GM21381 (cell line): ENCODE results near the gene ABHD4.
"Not testable (repeated sequence)": the region's sequence is repeated elsewhere in the genome, so short reads cannot be mapped to it uniquely, and the experiment has no call there.

ENCODE experiments used
- ATAC-seq: cut with Tn5 transposase; IDR thresholded peaks from one replicate; pipeline ENCODE4 v1.9.1; 2021; ENCODE audit warnings: mild to moderate bottlenecking, moderate library complexity; ENCODE audit not compliant: unreplicated experiment

Gene ABHD4

DNA sequence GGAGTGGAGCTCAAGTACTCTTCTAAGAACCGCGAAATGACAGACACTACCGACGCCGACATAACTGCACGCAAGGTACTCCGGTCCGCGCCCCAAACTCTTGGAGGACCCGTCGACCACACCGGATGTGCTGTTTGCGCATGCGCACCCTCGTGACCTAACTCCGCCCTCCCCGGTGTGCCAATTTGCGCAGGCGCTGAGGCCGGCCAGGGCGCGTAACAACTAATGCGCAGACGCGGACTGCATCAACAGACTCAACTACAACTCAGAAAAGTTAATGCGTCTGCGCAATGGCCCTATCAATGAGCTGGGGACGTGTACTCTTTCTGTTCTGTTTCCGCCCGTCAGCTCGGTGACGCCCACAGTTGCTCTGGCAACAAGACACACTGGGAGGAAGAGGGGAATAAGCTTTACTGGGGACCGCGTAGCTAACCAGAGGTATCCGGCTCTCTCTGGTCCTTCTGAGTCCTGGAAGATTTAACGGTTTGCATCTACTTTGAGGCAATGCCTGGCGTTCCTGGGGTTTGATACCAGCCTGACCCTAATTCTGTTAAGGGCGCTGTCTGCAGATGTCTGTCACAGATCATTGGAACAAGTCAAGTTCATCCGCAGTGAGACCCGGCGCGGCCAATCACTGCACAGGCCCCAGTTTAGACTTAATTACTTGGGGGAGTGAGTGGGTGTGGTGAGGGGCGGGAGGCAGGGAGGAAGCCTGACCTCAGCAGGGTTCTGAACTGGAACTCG, 8.8 kb upstream of the ABHD4 start, which contains the start of gene DAD1:
TSS of gene DAD1 (minus strand) at position 129 of the 744 bp plus-strand sequence. CDS start at position 62, 67 bp downstream.
- peak; percentile 88 for ATAC-seq

DNA sequence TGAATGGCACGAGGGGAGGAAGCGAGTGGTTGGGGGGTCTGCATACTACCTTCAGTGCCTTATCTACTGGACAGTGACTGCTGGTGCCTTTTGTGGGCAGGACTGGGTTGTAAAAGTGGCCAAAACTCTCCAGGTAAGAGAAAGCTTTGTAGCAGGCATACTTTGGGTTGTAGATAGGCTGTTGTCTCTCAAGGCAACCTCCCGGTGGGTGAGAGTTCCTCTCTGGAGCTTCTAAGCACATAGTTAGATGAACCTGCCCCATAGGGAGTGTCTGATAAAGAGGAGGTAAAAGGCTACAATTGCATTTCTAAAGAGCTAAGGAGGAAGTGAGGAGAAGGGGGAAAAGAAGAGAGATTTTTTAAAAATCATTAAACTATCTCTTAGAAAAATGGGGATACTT, 4.9 kb upstream of the ABHD4 start:
- ATAC-seq: no peak

DNA sequence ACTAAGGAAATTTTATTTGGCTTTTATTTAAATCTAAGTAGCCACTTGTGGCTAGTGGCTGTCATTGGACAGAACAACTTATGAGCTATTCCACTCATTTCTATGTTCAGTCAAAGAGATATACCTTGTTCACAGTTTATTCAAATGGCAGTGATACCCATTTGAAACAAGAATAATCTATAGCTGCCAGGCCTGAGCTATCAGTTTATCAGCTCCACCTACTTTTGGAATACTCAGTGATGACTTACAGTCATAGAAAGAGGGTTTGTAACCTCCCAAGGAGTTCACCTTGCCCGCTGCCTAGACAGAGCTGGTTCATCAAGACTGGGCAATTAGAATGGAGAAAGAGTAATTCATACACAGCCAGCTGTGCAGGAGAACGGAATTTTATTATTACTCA, 4.5 kb upstream of the ABHD4 start:
- ATAC-seq: no peak

DNA sequence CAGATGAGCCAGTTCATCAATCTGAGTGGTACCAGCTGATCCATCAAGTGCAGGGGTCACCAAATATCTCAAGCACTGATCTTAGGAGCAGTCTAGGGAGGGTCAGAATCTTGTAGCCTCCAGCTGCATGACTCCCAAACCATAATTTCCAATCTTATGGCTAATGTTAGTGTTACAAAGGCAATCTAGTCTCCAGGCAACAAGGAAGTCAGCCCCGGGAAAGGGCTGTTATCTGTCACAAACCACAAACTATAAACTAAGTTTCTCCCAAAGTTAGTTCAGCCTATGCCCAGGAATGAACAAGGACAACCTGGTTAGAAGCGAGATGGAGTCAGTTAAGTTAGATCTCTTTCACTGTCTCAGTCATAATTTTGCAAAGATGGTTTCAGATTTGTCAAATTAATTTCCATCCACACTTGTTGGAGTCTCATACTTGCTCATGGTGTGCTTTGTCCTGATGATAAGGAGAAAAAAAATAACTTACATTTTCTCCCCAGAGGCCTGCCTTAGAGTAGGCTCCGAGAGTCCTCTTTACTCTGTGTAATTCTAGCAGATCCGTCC, 3.9 kb upstream of the ABHD4 start:
- no peak for ATAC-seq

DNA sequence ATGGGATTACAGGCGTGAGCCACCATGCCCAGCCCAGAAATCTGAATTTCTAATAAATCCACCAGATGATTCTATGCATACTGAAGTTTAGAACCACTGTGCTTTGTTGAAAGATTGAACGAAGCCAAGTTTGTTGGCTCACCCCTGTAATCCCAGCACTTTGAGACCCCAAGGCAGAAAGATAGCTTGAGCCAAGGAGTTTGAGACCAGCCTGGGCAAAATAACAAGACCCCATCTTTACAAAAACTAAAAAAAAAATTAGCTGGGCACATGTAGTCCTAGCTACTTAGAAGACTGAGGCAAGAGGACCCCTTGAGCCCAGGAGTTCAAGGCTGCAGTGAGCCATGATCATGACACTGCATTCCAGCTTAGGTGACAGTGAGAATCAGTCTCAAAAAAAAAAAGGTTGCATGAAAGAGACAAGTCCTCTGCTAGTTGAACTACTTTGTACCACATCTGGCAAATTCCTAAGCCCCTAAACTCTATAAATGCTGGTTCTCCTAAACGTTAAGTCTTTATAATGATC, 1.7 kb upstream of the ABHD4 start:
- ATAC-seq: no peak

DNA sequence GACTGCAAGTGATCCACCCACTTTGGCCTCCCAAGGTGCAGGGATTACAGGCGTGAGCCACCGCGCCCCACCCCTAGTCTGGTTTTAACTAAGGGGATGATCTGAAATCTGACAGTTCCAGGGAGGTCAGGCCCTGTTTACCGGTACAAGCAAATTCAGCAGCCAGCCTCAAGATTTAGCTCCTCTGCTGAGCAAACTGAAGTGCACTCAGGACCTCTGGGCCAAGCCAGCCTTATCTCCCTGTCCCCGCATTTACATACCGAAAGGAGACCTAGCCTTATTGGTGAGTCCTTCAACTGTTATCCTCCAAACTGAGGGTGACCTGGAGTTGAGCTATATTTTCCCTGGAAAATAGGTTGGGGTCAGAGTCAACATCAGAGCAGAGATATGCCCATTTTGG, 835 bp upstream of the ABHD4 start:
- no peak for ATAC-seq

DNA sequence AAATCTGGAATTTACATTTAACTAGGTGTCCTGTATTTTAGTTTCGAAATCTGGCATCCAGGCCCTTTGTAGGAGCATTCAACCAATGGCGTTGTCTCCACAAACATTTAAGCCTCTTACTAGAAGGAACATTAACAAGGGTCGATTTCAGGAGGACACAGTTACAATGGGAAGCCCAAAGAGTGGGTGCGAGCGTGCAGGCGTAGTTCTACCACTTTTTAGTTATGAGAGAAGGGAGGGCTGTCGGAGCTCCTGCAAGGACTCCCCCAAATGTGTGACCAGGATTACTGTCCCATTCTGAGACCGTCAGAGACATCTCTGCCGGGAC, 365 bp upstream of the ABHD4 start:
- ATAC-seq: peak; percentile 22

DNA sequence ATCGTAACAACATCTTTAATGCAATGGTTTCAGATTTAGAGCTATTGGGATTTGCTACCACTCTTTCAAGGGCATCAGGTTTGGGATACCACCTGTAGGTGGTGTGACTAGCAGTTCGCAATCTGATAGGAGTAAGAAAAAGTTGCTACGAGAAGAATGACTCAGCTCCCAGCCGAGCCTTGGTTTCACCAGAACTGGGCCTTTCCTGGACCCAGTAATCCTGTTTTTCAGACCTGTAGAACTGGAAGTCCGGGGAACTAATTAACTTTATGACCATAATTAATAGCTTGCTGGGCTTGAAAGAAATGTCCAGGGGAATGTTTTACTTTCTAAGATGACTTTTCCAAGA, 770 bp downstream of the ABHD4 start:
- no peak for ATAC-seq

DNA sequence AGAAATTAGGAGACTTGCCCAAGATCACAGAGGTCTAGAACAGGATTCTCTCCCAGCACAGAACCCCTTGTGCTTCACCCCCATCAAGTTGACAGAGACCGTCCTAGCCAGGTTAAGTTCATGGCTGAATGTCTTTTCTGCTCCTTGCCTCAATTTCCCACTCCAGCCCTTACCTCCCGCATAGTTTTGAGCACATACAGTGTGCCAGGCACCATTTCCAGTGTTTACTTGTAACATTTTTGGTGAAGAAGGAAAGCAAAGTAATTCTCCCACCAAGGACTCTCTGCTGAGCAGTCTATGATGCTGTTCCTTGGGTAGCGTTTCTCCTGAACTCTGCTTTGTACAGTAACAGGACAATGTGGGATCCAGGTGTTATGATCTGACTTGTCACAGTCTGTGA, 1.2 kb downstream of the ABHD4 start:
- ATAC-seq: no peak

DNA sequence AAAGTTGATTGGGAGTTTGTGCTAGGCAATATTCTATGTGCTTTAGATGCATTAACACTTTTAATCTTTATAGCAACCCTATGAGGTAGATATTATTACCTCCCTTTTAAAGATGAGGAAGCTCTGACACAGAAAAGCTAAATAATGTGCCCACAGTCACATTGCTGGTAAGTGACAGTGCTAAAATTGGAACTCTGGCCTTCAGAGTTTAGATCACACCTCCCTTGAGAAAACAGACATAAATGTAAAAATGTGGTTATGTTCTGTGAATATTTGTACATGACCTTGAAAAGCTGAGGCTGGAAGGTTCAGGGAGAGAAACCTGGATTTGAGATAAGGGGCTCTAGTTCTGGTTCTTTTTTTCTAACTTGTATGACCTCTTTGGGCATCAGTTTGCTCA, 1.9 kb downstream of the ABHD4 start:
- ATAC-seq: no peak

DNA sequence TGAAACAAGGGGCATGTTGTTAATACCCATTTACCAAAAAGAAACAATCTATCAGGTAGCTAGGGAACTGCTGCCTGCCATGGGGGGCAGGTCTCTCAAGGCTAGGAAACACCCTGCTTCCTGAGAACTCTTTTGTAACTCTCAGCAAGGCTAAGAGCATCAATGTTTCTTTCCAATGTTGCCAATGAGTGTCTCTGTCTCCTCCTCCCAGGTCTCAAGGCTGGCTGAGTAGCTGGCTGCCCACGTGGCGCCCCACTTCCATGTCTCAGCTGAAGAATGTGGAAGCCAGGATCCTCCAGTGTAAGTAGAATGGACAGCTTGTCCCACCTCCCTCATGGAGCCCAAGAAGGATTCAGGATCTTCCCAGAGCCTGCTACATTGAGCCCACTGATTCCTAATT, 3.4 kb downstream of the ABHD4 start:
- no peak for ATAC-seq

DNA sequence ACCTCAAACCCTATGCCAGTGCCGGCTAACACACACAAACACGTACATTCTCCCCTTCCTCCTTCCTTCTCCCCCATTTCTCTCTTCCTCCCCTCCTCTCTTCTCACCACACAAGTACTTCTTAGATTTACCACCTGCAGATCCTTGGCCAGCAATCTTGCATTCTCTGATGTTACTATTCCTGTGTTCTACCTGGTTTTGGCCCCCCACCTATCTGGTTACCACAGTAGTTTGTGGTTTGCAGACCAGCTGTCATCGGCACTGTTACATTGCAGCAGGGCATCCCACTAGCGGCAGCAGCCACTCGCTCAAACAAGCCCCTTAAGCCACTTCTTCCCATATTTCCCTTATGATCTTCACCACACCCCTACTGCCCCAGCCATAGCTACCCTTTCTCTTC, 3.9 kb downstream of the ABHD4 start:
- no peak for ATAC-seq

DNA sequence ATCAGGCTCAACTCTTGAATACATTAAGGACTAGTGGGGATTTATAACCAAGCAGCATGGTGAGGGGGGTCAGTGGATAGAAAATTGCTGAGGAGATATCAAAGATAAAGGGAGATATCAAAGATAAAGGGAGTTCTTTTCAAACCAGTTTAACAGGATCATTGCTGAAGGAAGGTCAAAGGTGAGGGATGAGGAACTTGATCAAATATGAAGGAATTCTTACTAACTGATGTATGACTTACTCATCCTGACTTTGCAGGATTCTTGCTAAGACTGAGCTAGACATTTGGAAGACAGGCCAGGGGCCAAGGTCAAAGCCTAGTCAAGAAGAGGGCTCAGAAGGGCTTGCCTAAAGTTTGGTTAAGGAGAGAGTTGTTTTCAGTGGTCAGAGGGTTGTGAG, 4.8 kb downstream of the ABHD4 start:
- ATAC-seq: no peak

DNA sequence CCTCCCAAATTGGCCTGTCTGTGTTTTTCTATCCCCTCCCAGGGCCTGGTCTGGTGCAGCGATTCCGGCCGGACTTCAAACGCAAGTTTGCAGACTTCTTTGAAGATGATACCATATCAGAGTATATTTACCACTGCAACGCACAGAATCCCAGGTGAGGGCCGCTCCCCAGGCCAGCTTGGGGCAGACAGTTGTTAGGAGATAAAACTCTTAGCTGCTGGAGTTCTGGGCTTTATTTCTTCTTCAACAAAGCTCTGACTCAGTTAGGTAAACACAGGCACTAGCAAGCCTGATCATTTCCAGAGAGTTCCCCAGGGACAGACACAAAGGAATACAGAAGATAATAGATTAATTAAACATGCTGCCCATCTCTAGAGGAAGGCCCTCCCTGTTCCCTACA, 8.3 kb downstream of the ABHD4 start:
- ATAC-seq: no peak

DNA sequence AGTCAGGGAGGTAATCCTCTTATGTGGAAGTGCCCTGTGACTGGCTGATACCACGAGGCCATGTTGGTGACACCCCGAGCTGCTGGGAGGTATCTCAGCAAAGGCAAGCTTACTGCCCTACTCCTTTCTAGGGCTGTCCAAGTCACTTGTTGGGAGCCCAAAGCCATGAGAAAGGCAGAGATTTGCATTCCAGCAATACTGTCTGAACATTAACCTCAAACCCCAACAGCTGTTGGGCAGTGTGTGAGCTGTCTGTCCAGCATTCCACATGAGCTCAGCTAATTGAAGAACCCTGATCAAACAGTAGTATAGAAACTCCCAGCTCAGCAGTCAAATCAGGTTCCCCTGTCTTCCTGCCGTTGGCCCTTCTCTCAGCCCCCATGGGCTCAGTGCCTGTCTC, 9.2 kb downstream of the ABHD4 start:
- no peak for ATAC-seq

DNA sequence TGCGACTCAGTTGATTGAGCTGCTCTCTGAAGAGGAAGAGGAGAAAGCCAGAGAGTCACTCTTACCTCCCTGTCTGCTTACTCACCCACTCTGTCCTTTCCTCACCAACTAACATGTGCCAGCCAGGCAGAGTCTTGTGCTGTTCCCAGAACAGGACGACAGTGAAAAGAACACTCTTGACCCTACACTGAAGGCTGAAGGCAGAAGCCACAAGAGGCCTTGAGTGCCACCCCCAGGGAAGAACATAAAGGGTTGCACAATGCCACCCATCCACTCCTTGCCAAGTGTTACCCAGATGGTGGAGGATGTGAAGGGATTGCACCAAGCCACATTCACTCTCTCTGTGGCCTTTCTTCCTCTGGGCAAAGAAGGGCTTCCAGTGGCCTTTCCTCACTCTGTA, 12.8 kb downstream of the ABHD4 start:
- no peak for ATAC-seq

DNA sequence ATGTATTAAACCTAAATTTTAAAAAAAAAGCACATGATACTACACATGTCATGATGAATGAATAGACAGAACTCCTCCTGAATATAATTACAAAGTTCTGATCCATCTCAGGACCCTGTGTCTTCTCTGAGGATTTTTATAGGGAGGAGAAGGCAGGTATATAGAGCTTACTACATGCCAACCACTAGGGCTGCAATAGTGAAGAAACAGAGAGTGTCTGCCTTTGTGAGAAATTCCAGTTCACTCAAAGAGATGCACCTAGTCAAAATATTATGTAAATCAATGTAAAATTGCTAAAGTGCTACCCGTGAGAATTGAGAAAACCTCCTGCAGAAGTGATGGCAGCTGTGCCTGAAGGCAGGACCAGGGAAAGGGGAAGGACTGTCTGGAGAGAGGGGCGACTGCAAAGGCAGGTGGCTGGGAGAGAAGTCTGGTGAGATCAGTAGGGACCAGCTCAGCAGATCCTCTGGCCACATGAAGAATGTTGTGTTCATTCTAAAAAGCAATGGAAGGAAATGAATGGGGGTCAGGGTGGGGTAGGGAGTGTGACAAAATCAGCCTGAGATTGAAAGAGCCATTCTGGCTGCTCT, 15.1 kb downstream of the ABHD4 start:
- no peak for ATAC-seq

DNA sequence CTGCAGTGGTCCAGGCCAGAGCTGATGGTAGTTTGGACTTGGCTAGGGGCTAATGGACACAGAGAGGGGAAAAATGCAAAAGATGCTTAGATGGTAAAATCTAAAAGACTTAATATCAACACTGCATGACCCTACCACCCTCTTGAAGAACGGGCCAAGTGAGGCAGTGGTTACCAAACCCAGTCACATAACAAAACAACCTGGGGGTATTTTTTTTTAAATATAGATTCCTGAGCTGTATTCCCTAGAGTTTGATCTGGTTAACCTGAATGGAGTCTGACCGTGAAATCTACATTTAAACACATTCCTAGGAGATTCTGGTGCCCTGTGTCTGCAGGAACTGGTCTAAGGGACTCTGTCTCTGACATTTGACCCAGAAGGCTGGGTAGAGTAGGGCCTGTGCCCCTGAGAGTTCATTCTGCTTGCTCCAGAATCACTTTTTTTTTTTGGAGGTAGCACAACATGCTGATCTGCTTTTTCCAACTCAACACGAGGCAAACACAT, 15.7 kb downstream of the ABHD4 start:
- no peak for ATAC-seq

DNA sequence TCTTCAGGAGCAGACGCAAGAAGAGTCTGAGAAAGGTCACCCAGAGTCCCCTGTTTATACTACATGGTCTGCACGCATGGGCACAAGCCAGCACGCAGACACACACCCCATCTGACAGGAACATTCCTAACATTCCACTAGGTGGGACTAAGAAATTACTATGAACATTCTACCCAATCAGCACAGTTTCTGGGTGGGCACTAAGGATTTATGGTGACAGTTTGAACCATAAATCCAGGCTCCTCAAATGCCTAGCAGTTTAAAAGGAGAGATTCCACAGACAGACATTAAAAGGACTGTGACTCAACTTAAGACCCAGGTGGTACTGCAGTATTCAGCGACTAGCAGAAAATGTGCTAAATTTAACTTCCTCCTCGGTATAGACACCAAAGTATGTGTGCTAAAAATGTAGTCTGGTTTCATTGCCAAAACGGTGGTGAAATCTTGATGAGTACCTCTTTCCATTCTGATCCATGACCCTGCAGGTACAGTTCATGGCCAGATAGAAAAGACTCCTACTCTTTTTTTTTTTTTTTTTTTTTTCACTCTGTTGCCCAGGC, 16.2 kb downstream of the ABHD4 start:
- ATAC-seq: no peak

DNA sequence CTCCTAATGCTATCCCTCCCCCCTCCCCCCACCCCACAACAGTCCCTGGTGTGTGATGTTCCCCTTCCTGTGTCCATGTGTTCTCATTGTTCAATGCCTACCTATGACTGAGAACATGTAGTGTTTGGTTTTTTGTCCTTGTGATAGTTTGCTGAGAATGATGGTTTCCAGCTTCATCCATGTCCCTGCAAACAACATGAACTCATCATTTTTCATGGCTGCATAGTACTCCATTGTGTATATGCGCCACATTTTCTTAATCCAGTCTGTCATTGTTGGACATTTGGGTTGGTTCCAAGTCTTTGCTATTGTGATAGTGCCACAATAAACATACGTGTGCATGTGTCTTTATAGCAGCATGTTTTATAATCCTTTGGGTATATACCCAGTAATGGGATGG, 17.7 kb downstream of the ABHD4 start:
- ATAC-seq: not testable (repeated sequence)

DNA sequence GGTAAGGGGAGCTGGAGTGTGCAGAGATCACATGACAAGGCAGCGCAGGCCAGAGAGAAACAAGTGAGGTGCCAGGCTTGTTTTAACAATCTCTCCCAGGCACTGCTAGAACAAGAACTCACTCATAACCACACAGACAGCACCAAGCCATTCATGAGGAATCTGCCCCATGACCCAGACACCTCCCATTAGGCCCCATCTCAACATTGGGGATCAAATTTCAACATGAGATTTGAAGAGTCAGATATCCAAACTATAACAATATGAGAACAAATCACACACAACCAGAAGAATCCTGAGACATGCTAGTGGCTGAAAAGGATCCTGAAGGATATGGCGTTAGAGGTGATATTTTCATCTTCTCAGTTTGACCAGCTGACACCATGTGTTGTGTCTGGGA, 24.2 kb downstream of the ABHD4 start:
- no peak for ATAC-seq

DNA sequence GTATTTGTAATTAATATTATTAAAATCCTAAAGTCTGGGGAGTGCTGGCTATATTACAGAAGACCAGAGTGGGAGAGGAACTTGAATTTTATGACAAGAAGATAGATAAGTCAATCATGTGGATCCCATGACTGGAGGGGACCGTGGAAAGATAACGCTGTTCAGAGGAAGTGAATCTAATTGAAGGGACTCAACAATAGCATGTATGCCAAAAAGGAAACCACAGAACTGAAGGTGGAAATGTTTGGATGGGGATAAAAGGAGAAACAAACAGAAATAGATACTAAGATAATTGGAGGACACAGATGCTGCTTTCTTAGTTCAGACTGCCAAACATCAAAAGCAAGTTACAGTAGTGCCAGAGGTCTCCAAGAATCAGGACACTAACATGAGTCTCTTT, 24.9 kb downstream of the ABHD4 start:
- no peak for ATAC-seq
